Measurements from ENCODE around the gene CCDC8.
"Not testable (repeated sequence)": the region's sequence is repeated elsewhere in the genome, so short reads cannot be mapped to it uniquely, and the experiment has no call there.

Gene CCDC8

DNA sequence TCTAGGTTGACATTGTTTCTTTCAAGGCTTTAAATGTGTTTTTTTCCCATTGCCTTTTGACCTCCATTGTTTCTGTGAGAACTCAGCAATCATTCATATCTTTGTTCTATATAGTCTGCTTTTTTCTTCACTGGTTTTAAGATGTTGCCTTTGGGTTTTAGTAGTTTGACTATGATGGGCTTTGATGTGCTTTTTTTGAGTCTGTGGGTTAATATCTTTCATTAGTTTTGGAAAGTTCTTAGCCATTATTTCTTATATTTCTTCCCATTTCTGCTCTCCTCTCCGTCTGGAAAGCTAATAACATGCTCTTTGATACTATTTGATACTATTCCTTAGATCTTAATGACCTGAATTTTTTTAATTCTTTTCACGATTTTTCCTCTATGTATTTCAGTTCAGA lies 32.7 kb downstream of the CCDC8 start:
- no peak for DNase-seq

DNA sequence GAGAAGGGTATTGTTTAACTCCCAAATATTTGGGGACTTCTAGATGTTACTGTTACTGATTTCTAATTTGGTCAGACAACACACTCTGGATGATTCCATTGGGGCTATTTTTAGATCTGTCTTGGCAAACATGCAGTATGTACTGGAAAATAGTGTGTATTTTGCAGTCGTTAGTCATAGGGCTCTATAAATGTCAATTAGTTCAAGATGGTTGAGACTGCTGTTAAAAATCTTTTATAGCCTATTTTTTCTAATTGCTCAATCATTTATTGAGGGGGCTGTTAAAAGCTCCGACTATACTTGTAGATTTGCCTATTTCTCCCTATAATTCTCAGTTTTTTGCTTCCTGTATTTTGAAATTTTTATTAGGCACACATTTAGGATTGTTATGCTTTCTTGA lies 35.1 kb downstream of the CCDC8 start:
- DNase-seq: no peak

DNA sequence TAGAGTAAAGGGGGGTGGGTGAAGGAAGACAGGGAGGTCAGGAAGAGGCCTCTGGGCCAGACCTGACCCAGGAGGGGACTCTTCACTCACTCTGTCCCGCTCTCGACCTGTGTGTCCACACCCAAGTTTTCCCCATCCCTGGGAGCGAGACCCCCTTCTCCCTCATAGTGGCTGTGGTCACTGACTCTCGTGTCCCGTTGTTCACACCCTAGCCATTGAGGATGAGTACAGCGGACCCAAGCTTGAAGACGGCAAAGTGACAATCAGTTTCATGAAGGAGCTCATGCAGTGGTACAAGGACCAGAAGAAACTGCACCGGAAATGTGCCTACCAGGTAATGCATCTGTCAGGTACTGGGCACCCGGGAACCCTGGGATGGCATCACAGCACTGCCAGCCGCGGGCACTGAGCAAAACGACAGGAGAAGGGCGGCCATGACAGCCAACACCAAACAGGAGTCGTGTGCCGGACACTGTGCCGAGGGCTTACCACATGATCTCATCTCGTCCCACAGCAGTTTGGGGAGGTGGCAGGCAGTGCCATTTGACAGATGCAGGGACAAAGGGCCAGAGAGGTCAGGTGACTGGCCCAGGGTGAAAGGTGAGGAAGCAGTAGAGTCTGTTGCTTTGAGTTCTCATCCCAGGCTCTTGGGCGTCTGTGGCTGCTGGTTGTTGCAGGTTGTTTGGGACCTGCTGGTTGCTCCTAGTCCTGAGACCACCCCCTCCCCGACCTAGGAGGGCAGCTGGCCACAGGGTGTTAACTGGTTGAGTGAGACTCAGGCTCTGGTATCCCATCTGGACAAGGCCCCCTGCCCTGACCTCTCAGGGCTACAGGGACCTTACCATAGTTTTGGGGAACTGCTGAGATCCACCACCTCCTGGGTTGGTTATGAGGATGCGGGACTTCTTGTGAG lies 36.9 kb downstream of the CCDC8 start:
- no peak for DNase-seq

DNA sequence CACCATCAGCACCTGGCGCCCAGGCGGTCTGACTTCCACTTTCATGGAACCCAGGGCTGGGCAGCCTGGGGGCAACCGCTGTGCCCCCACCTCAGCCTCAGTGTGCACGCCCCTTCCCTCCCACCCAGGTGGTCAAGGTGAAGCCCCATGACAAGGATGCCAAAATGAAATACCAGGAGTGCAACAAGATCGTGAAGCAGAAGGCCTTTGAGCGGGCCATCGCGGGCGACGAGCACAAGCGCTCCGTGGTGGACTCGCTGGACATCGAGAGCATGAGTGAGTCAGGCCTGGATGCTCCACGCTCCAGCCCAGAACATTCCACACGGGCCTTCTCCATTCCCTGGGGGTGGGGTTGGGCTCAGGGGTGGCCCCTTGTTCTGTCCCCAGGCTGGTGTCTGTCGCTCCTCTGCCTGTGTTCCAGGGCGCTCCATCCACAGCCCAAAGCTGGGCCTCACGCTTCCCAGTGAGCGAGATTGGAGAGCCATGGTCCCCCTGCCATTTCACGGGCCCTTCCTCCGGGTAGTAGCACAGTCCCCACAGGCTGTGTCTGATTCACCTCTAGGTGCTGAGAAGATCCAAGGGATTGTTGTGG lies 37.8 kb downstream of the CCDC8 start:
- not testable (repeated sequence) for DNase-seq

DNA sequence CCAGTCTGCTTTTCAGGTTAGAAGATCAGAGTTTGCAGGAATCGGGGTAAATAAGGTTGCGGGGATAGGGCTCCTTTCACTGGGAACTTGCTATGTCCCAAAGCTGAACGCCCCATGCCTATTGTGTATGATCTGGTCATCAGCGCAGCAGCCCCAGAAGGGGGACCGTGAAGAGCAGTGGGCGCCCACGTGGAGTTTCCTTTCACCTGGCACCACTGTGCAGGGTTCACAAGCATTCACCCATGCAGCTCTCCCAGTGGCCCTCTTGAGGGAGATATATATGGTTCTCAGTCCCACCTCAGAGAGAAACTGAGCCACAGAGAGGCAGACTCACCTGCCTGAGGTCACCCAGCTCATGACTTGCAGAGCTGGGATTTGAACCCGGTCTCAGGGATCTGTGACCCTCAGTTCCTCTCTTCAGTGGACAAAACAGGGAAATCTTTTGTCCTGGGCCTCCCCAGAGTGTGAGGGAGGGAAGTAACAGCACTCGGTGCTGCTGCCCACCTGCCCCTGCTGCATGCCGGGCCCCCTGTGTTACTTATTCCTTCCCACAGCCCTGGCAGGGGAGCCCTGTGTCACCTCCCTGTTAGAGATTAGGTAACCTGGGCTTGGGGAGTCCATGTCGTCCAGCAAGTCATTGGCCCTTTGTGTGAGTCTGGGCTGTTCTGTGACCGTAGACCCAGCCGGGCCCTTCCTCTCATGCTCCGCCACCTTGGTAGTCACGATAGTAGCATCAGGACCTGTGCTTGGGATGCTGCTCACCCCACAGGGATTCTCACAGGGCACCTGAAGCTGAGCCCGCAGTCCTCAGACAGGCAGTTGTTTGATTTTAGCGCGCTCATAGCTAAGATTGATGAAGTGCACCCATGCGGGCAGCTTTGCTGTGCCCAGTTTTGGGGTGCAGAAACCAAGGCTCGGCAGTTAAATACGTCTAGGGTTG lies 38.6 kb downstream of the CCDC8 start:
- DNase-seq: no peak

DNA sequence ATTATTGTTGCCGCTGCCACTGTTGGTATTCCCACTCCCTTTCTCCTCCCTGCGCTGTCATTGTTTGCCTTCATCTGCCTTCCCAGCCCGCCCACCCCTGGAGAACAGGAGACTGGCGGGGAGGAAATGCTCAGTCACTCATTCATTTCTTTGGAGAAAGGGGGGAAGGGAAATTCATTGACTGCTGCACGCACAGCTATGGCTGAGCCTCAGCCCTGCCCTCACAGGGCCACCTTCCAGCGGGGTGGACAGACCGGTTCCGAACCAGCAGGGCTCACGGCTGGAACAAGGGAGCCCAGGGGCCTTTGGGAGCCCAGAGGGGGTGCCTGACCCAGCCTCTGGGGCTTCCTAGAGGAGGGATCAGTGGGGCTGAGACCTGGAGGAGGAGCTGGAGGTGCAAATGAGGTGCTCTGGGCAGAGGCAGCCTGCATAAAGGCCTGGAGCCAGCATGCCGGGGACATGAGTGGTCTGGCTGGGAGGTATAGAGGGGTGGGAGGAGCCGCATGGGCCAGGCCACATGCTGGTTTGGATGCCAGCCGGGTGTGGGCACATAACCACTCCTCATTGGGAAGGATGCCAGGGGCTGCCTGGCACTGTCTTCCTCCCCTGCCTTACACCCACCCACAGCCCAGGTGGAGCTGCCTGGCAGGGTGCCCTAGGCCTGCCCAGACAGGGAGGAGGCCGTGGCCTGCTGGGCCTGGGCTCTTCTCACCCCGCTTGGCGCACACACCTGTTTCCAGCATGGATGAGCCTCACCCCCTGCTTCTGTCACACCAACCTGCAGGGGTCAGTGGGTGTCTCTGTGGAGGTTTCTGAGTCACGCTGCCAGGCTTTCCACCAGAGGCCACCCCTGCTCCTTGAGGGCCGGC lies 39.6 kb downstream of the CCDC8 start:
- DNase-seq: no peak

DNA sequence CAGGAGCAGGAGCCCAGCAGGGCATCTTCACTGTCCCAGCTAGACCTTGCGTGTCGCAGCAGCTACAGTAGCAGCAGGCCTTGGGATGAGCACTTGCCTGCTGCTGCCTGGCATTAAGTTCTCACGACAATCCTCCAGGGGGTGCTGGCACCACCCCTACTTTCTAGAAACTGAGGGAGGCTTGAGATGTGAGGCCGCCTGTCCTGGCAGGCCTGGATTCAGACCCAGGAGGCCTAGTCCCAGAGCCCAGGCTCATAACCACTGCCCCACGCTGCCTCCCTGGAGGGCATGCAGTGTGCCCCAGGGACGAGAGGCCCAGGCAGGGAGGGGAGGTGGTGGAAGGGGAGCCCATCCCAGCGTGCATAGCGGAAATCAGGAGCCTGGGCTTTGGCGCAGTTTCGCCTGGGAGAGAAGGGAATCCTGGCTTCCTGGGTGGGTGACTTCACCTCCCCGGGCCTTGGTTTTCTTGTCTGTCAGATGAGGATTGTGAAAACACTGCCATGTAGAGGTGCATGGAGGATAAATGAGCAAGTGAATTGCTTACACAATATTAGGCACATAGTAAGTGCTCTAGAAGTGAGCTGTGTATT lies 40.4 kb downstream of the CCDC8 start:
- no peak for DNase-seq

DNA sequence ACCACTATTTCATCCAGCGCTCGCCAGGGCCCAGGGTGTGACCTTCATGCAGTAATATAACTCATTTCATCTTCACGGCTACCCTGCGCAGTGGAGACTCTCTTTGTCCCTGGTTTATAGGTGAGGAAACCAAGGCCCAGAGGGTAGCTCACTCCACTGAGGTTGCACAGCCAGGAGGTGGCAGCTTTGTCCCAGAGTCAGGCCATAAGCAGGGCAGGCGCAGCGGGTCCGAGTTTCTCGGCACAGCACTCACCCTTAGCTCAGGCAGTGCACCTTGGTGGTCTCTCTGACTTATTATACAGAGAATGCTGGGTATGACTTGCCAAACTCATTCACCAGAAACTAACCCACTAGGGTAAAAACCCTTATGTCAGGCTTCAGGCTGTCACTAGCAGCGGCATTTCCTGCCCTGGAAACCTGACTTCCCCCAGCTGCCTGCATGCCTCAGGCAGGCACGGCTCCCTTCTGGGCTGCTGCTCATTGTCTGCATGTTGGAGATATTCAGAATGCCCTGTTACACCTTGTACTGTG lies 41.9 kb downstream of the CCDC8 start:
- peak in 1 of 5 experiments; percentile 71 for DNase-seq

DNA sequence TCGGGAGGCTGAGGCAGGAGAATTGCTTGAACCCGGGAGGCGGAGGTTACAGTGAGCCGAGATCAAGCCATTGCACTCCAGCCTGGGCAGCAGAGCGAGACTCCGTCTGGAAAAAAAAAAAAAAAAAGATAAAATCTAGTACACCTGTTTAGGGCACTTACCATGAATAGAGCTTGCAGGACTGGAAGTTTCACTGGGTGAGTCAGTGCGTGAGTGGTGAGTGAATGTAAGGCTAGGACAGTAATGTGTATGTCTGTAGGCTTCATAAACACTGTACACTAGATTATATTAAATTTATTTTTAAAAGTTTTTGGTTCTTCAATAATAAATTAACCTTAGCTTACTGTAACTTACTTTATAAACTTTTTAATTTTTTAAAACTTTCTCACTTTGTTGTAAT lies 43.5 kb downstream of the CCDC8 start:
- peak in 1 of 5 experiments; percentile 42 for DNase-seq

DNA sequence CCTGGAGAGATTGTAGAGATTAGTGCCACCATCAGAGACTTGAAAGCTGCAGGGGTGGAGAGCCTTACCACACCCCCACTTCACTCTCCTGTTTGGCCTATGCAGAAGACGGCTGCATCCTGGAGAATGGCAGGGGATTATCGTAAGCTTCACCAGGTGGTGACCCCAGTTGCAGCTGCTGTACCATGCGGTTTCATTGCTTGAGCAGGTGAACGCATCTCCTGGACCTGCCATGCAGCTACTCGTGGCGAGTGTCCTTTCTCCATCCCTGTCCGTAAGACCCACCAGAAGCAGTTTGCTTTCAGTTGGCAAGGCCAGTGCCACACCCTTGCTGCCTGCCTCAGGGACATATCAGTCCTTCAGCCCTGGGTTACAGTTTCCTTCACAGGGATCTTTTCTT lies 45.2 kb downstream of the CCDC8 start:
- no peak for DNase-seq

DNA sequence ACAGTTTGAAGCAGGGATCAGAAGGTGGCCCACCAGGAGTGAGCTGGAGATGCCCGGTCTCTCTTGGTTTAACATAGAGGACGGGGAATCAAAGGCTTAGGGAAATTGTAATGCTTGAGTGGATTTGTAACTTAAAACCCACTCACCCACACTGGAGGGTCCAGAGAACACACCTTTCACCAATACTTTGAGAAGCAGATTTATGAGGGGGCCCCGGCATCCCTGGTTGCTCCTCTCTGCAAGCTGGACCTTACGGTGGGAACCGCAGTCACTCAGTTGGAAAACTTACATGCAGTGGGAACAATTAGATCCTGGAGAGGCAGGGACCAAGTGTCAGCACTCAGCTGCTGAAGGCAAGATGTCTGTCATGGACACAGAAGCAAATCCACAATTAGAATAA lies 45.9 kb downstream of the CCDC8 start:
- DNase-seq: no peak

DNA sequence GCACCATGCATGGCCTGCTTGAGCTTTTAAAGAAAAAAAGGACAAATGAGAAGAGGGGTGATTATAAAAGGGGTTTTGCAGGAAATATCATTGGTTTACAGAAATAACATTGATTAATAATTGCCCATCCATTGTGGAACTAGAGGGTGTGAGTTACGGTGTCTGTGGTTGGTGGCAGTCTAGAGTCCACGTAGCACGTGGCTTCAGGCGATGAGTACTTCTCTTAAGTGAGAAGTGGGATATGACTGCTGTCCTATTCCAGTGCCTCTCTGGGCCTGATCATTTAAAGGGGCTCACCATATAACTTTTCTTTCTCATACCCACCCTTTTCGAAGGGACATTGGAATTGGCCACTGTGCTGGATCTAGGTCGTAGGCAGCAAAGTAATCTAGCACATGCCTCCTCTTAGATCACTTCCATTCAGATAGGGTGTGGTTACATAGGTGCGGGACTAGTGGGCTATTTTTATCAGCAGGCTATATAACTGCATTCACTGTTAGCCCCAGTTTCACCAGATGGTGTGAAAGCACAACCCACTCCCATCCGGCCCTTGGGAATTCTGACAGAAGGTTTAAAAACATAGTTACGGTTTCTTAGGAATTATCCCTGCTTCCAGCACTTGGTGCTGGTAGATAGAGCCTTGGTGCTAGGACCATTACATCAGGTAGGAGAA lies 46.6 kb downstream of the CCDC8 start:
- no peak for DNase-seq

DNA sequence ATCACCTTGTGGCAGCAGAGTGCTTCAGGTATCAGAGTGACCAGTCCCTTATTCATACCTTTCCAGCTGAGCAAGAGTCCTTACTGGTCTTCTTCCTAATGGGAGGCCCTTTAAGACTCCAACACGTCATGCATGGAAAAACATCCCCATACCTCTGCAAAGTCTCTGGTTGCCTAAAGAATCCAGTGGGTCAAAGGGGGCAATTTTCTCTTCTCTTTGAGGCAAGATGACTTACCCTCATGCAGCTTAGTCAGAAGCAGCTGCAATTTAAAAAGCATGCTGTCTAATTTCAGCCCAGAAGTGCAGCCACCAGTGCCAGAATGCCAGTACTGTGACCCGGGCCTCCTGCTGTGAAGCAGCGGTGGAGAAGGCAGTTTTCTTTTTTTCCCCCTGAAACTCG lies 47.8 kb downstream of the CCDC8 start:
- no peak for DNase-seq

DNA sequence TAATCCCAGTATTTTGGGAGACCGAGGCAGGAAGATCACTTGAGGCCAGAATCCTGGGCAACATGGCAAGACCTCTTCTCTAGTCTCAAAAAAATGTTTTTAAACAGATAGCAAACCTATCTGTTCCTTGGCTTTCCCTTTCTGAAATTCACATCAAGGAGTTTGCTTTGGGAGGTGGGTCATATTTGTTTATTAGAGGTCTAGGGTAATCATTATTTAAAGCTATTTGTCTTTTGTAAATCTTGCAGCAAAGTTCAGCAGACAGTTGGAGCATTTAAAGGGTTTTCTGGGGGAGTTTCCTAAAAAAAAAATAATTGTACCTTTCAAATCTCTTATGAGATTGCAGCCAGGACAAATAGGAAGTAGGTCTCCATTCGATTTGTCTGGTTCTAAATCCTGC lies 49.0 kb downstream of the CCDC8 start:
- DNase-seq: no peak

DNA sequence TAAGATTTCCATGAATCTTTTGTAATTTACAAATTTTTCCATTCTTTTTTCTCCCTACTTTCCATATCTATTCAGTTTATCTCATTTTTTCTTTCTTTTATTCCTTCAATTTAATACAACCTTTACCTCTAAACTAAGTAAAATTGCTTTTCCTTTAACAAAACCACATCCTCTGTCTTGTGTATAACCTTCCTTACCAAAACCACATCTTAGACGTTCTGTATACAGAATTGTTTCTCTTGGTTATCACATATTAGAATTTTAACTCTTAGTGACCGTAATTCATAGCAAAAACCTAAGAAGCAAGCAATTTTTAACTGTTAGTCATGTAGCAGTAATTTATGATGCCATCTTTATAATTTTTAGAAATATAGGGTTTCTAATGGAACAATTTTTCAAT lies 51.4 kb downstream of the CCDC8 start:
- peak in 2 of 5 experiments; percentile 38 to 75 for DNase-seq
